ELF-1 (cell line): ENCODE measurements around the gene NFATC2IP.

ENCODE experiments used
- DNase-seq: peaks from one replicate; pipeline ENCODE4 v3.0.0-alpha.2; 2016; ENCODE audit warnings: low read depth, low spot score

The NFATC2IP gene

GRCh38 chr16:28950648-28951409 lies at the start of gene NFATC2IP:
TSS of gene NFATC2IP (plus strand) at chr16:28950937. CDS start at chr16:28951012, 75 bp downstream.
- peak; percentile 100 for DNase-seq

GRCh38 chr16:28901862-28902261 lies 48.9 kb upstream of the NFATC2IP start:
- no peak for DNase-seq

DNA sequence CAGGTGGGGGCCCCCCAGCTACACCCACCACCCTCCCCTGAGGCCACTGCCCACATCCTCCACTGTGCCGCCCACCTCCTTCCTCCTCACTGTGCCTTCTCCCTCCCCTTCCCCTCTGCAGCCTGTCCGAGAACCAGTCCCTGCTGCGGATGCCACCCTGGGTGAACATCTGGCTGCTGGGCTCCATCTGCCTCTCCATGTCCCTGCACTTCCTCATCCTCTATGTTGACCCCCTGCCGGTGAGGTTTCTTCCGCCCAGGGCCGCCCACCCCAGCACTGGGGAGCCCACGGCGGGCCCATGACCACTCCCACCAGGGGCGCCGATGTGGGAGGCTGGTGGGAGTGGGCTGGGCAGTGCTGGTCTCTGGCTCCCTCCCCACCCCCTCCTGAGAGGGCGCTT lies 47.8 kb upstream of the NFATC2IP start:
- DNase-seq: no peak

- no peak for DNase-seq
Measured at GRCh38 chr16:28903344-28904042, 47.2 kb upstream of the NFATC2IP start.

- DNase-seq: no peak
Measured at GRCh38 chr16:28904363-28904762, 46.4 kb upstream of the NFATC2IP start.

DNA sequence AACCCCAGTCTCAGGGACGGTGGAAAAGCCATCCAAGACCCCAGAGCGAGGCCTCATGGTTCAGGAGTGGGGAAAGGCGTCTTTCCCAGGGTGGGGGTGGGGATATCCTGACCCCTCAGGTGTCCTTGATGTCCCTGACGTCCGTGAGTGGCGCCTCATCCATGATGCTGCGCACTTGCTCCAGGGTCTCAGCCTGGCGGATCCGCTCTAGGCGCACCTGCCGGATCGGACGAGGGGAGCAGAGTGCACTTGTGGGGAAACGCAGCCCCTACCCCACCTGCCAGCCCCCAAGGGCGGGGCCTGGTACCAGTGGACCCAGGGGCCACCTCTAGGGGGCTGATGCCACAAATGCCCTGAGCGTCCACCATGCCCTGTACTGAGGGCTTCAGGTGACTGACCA lies 45.9 kb upstream of the NFATC2IP start:
- no peak for DNase-seq

DNA sequence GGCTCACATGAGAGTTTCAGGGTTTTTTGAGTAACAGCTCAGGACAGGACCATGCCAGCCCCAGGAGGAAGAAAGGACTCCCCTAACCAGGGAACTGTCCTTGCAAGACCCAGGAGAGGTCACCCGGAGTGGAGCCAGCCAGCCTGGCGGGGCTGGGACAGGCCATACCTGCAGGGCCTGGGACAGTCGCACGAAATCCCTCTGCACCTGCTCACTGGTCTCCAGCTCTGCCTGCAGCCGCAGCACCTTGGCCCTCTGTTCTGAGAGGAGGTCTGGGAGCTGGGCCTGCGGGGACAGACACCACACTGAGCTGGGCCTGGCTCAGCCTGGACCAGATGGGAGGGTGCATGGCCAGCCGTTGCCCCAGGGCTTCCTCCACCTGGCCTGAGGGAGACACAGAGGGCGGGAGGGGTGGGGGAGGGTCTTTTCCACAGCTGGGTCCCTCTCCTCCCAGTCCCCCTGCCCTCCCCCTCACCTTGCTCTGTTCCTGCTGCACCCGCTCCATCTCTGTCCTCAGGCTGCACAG lies 45.4 kb upstream of the NFATC2IP start:
- DNase-seq: no peak

DNA sequence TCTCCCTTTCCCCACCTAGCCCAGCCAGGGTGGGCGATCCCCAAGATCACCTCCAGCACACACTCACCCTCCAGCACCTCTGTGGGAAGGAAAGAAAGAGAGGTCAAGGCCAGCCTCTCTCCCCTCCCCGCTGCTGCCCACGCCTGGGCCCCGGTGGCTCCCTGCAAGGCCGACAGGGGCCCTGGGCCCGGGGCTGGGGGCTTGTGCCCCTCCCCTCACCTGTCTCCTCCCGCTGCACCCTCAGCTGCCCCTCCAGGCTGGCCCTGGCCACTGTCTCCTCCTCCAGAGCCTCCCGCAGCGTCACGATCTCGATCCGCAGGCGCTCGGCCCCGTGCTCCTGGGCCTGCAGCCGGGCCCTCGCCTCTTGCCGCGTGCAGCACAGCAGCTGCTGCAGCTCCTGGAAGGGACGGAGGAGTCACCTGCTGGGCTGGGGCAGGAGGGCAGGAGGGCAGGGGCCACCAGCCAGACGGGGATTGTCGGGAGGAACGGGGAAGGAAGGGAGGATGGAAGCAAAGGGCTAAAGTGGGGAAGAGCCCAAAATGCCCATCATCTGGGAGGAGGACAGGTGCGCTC lies 44.9 kb upstream of the NFATC2IP start:
- DNase-seq: no peak

DNA sequence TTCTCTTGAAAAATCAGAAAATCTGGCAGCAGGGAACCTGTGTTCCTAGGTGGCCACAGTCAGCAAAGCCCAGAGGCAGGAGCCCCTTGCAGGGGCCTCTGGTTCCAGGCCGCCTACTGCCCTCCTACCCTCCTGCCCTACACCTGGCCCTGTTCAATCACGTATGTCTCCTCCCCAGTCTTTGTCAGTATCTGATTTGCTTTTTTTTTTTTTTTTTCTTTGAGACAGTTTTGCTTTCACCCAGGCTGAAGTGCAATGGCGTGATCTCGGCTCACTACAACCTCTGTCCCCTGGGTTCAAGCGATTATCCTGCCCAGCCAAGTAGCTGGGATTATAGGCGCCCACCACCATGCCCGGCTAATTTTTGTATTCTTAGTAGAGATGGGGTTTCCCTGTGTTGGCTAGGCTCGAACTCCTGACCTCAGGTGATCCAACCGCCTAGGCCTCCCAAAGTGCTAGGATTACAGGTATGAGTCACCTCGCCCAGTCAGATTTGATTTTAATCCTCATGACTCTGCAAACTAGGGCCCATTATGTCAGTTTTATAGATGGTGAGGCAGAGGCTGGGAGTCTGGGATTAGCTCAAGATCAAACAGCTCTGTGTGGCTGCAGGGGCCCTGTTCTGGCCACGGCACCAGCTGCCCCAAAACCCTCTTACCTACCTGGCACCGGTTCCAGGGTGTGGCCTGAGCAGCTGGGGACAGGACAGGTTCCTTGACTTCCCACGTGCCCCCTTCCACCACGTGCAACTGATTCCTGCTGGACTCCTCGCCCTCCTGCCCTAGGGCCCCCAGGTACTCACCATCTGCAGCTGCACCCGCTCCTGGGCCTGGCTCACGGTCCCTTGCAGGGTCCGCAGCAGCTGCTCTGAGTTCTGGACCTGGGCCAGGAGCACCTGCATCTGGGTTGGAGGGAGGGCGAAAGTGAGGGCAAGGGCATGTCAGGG lies 40.4 kb upstream of the NFATC2IP start:
- DNase-seq: no peak

- no peak for DNase-seq
Measured at GRCh38 chr16:28912558-28912957, 38.2 kb upstream of the NFATC2IP start.

- no peak for DNase-seq
Measured at GRCh38 chr16:28913946-28914724, 36.6 kb upstream of the NFATC2IP start.

GRCh38 chr16:28915181-28915580 lies 35.6 kb upstream of the NFATC2IP start:
- DNase-seq: no peak

DNA sequence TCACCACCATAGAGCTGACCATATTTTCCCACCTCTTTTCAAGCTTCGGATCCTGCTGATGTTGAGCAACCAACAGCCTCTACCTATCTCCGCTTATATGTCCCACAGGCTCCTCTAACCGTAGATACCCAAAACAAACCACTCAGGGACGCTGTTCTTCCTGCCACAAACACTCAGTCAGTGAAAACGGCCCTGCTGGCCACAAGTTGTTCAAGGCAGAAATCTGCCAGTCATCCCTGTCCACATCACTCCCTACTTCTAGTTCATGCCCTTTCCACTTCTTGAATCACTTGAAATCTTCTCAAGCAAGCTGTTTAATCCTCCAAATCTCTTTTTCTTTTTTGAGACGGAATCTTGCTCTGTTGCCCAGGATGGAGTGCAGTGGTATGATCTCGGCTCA lies 33.6 kb upstream of the NFATC2IP start:
- DNase-seq: no peak

DNA sequence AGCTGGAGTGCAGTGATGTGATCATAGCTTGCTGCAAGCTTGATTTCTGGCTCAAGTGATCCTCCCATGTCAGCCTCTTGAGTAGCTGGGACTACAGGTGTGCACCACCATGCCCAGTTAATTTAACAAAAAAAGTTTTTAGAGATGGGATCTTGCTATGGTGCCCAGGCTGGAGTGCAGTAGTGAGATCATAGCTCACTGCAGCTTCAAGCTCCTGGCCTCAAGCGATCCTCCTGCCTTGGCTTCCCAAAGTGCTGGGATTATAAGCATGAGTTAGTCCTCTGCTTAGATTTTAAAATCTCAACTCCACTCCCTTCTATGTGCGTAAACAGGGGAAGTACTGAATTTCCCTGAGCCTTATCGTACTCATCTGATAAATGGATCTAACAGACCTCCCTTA lies 32.0 kb upstream of the NFATC2IP start:
- DNase-seq: no peak

GRCh38 chr16:28923231-28923587 lies 27.5 kb upstream of the NFATC2IP start:
- DNase-seq: no peak

DNA sequence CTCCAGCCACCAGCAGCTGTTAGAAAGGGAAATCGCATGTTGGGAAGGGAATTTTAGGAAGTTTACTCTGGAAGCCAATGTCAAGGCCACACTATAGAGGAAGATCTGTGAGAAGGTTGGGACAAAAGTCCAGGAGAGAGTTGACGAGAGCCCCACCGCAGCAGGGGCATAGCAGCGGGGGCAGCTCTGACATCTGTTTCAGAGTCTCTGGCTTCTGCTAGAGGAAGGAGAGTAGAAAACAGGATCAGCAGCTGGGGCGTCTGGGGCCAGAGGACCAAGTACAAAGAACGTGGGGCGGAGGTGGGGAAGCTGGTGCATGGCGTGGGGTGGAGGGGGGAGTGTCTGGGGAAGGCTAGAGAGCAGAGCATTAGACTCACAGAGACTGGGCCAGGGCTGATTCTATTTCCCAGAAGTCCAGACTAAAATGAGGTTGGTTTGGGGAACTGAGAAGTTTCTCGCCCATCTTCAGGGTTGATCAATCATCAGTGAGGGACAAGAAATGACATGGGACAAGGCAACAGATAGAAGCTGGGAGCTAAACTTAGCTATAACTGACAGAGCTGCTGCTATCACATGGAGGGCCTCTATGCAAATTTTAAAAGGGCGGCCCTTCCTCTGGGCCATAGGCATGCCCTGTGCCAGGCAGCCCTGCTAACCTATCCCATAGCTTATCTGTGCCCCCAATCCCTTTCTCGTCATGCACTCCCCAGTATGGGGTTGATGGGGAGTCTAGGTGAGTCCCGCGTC lies 26.9 kb upstream of the NFATC2IP start:
- no peak for DNase-seq

DNA sequence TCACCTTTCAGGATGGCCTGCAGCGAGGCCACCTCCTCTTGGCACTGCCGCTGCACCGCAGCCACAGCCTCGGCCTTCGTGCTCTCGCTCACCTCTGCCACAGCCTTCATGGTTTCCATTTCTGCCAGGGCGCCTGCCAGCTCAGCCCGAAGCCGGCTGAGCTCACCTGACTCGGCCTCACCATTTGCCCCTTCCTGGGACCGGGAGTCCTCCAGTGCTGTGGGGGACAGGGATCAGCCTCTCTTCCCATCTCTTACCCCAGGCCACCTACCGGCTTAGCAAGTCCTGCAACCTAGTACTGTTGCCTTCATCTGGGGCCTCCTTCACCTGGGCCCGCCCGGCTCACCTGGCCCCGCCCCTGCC lies 26.4 kb upstream of the NFATC2IP start:
- DNase-seq: no peak

- DNase-seq: peak; percentile 97
Measured at GRCh38 chr16:28924762-28925385, 25.9 kb upstream of the NFATC2IP start, which contains the start of gene RABEP2. TSS of gene RABEP2 (minus strand) at chr16:28925238. CDS start at chr16:28925163, 75 bp downstream.

DNA sequence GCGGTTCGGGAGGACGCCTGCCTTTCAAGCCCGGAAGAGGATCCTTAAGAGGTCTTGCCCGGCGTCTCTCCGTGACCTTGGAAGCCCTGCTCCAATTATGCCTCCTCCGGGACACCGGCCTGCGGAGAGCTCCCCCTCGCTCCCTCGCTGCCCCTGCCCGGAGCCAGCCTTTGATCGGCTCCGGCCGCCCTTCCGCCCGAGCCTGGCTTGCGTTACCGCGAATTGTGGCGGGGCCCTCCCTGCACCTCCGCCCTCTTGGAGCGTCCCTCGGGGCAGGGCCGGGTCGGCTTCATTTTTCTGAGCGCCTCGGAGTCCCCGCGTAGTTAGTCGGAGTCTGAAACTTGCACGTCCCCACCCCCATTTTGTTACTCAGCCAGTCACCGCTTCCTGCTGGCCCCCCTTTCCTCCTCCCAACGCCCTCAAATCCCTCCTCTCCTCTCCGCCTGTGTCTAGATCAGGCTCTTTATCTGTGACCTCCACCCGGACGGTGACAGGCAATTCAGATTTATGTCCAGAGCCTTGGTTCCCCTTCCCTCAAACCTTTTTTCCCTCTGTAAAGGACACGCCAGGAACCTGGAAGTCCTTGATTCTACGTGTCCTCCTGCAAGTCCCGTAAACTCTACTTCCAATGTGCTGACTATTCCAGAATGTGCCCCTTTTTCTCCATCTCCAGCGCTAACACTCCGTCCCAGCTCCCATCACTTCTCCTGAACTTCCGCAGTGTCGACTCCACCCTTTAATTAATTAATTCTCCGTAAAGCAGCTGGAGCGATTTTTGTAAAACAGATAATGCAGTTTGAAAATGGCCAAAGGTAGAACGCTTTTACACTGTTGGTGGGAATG lies 25.1 kb upstream of the NFATC2IP start:
- DNase-seq: no peak
